ENCODE measurements around the gene OBSCN. TPM values are rescaled to one million over a fixed set of nuclear protein-coding genes. Genes with fewer than 3 reads are reported as not detected.

OBSCN gene
- total and polyA plus RNA-seq, 2 of the 4 experiments (the other 2 are of a cell fraction), result 4.1 to 9.5 TPM

- H2BK5ac ChIP-seq (ENCODE audit: low read depth, low read length, poor library complexity, severe bottlenecking), result no peak overlapping the region
- H3K9ac ChIP-seq (ENCODE audit: low read depth, low read length), result no peak overlapping the region
- in situ Hi-C loops (cut with MboI; ENCODE audit: low sequenced_read_pairs) (no loop called here), intact Hi-C loops (cut with micrococcal nuclease) (no loop called here), dilution Hi-C loops (cut with HindIII; ENCODE audit: low sequenced_read_pairs, unreplicated experiment) (no loop called here)
- no peak overlapping the region for H2AK9ac ChIP-seq (replicated peaks; ENCODE audit: low read depth, low read length, poor library complexity)
- no peak overlapping the region for H2AFZ ChIP-seq (replicated peaks; ENCODE audit: low read length, poor library complexity)
- ChIA-PET POLR2A (ENCODE audit: unreplicated experiment) (no interaction called here), CTCF (no interaction called here)
- no peak overlapping the region for H3K4ac ChIP-seq (ENCODE audit: low read depth, low read length)
- no peak overlapping the region for H4K8ac ChIP-seq (ENCODE audit: low read depth in 2 of 2, low read length in 2 of 2)
- H3K4me3 ChIP-seq (ENCODE audit: insufficient read depth, low read depth, low read length), result no peak overlapping the region
- WGBS, 2 experiments (ENCODE audit: extremely low coverage in 2 of 2, insufficient read length in 1 of 2), result 89% methylated on average over 3 of the region's 16 CpGs; no CpG with 5 or more reads in 1 of the 2 experiments
- peaks cover 10% of the 10 kb centered on the region for H3K4me1 ChIP-seq (ENCODE audit: control insufficient read depth, insufficient read depth, low read length)
- H3K4me2 ChIP-seq (ENCODE audit: low read depth, low read length), result no peak overlapping the region
- BruUV-seq (replicated peaks), result no TSS peak
- no peak for ATAC-seq (ENCODE audit: low read depth)
- no peak overlapping the region for H3K18ac ChIP-seq (ENCODE audit: low read depth, low read length)
- 0 out of 2 replicates have a peak, but pooled peaks cover 11% of the 10 kb centered on the region for H3K9me1 ChIP-seq (ENCODE audit: insufficient read depth, low read length)
- TF ChIP-seq RFX5 (IDR thresholded peaks at IDR 0.05; ENCODE audit: low read depth, low read length) (no peak), CHD1 (IDR thresholded peaks at IDR 0.05; ENCODE audit: low read depth, low read length) (no peak), USF2 (IDR thresholded peaks at IDR 0.05; ENCODE audit: low read depth, low read length) (no peak)
- no peaks in the 10 kb centered on the region for H4K20me1 ChIP-seq (ENCODE audit: insufficient read depth, low read length)
- H4K5ac ChIP-seq (ENCODE audit: low read depth, low read length), result no peak overlapping the region
- no peak overlapping the region for H3K23ac ChIP-seq (ENCODE audit: low read depth, low read length)
- no peaks in the 10 kb centered on the region for H3K27me3 ChIP-seq (ENCODE audit: control insufficient read depth, insufficient read depth, low read length)
- no peak overlapping the region for H3K56ac ChIP-seq (ENCODE audit: extremely low read depth, insufficient read depth, low read length)
- H3K79me1 ChIP-seq (ENCODE audit: low read depth in 1 of 2, low read length in 2 of 2), result no peaks in the 10 kb centered on the region
- H4K91ac ChIP-seq (ENCODE audit: insufficient read depth, low read depth, low read length), result no peak overlapping the region
- no peak overlapping the region for H3K14ac ChIP-seq (replicated peaks; ENCODE audit: low read depth, low read length)
- H3K36me3 ChIP-seq (ENCODE audit: control insufficient read depth, insufficient read depth, low read length), result peaks cover 30% of the 10 kb centered on the region
- no peak overlapping the region for H3K27ac ChIP-seq (ENCODE audit: insufficient read depth, low read length)
- no peak overlapping the region for H2BK120ac ChIP-seq (ENCODE audit: low read depth, low read length)
- no peak overlapping the region for H2BK15ac ChIP-seq (ENCODE audit: low read depth, low read length)
- H2BK20ac ChIP-seq (ENCODE audit: low read depth, low read length), result no peak overlapping the region
- no peaks in the 10 kb centered on the region for H3K9me3 ChIP-seq (ENCODE audit: control insufficient read depth, insufficient read depth, low read length)
- H2AK5ac ChIP-seq (ENCODE audit: low read depth, low read length), result no peak overlapping the region
- DNase-seq, result no peak
Measured at GRCh38 chr1:228317891-228318810, 110.3 kb downstream of the OBSCN start.
